CD4-positive, alpha-beta T cell treated with Interleukin-4 for 4 hours (primary cell): ENCODE measurements around the gene TMEM52.

Experiments
- DNase-seq: peaks from one replicate; pipeline ENCODE4 v3.0.0-alpha.2; 2020

TMEM52 gene

DNA sequence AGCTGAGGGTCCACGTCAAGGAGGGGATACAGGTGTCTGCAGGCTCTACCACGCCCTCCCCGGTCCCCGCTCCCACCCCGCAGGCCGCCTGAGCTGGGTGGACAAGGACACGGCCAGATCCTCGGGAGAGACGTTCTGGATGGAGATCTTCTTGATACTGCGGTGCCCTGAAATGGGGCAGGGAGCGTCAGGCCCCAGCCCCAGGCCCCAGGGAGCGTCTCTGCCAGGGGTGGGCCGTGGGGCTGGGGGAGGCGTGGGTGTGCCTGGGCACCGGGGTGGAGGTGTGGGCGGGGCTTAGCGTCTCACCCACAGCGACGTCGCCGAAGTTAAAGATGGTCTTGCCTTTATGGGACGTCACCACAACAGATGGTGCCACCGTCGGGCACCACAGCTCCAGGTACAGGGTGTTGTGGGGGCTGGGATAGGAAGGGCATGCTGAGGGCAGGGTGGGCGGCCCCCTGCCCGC is 7.3 kb upstream of the TMEM52 start:
- DNase-seq: no peak

DNA sequence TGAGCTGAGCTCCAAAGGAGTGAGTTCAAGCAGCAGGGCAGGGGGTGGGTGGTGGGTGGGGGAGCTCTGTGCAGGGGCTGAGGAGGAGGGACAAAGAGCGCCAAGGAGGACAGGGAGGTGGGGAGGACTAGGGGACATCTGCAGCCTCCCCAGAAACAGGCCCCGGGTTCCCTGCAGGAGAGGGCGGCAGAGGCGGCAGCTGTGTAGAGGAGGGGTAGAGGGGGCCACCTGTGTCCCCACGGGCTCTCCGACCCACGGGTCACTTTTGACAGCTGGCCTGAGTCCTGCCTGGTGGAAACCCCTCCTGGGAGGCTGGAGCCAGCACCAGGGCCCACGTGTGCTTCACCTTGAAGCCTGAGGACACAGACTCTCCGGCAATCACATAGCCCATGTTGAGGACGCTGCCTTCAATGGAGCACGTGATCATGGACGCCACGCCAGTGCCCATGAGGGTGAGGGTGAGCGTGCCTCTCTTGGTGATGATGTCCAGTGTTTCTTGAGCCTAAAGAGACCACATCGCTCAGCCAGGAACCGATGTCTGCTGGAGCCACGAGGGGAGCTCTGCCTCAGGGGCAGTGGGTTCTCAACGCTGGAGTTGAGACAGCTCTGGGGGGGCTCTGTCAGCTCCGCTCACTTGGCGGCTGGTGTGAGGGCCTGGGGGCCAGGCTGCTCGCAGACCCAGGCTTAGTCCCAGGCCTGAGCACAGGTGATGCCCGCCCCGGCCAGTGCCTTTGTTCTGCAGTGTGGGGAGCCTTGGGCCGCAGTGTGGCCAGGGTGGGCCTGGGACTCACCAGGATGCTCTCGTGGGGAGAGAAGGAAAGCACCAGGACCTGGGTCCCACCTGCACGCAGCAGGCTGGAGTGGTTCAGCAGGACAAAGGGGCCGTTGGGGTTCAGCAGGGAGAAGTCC is 6.6 kb upstream of the TMEM52 start:
- DNase-seq: no peak

DNA sequence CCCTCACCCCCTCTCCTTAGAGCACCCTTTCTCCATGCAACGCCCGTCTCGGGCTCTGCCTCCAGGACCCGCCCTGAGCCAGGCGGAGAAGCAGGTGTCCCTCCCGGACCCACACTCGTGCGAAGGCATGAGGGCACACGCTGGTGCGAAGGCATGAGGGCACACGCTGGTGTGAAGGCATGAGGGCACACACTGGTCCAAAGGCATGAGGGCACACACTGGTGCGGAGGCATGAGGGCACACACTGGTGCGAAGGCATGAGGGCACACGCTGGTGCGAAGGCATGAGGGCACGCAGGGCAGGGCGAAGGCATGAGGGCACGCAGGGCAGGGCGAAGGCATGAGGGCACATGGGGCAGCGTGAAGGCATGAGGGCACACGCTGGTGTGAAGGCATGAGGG is 5.8 kb upstream of the TMEM52 start:
- DNase-seq: no peak

DNA sequence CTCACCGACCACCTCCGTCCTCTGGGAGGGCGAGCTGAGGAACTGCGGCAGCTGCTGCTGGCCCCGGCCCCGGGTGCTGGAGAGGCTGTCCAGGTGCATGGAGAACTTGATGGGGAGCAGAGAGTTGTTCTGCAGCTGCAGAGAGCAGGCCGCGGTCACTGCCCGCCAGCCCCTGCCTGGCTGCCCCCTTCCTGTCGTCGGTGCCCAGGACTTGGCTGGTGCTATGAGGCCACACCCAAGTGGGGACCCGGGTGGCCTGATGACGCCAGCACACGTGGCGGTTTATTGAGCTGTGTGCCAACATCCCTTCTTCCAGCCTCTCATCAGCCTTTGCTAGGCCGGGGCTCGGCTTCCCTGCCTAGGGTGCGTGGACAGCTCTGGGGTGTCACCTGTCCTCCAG is 5.3 kb upstream of the TMEM52 start:
- DNase-seq: no peak

- DNase-seq: no peak
Observed at GRCh38 chr1:1922956-1923833, 4.1 kb upstream of the TMEM52 start.

- DNase-seq: no peak
Observed at GRCh38 chr1:1922702-1922955, 3.5 kb upstream of the TMEM52 start.

DNA sequence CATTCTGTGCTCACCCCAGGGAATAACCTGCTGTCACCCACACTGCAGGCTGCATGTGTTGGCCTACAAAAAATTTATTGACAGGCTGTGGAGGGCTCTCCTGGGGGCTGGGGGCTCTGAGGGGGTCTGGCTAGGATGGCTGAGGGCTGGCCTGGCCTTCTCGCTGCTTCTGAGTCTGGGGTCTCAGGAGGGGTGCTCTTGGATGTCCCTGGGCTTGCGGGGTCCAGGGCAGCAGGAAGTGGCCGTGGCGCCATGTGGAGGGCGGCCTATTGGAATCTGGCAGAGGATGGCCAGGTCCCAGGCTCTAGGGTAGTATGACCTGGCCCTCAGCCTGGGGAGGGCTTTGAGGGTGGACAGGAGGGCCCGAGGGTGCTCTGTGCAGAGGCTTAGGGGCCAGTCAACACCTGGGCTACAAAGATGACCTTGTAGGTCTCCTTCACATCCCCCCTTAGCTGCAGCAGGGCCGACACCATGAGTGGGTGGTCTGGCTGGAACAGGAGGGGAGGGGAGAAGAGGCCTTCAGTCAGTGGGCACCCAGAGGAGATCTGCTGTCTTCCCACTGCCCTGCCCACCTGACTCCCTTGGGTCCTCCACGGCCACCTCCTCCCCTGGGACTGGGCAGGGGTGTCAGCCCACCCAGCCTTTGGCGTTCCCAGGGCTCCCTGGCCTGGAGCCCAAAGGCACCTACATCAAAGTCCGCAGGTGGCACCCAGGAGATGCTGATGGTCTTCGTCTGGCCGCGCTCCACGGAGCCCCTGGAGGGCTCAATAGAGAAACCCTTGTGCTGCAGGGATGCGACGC is 3.0 kb upstream of the TMEM52 start:
- DNase-seq: no peak

- DNase-seq: no peak
Observed at GRCh38 chr1:1921459-1921862, 2.4 kb upstream of the TMEM52 start.

DNA sequence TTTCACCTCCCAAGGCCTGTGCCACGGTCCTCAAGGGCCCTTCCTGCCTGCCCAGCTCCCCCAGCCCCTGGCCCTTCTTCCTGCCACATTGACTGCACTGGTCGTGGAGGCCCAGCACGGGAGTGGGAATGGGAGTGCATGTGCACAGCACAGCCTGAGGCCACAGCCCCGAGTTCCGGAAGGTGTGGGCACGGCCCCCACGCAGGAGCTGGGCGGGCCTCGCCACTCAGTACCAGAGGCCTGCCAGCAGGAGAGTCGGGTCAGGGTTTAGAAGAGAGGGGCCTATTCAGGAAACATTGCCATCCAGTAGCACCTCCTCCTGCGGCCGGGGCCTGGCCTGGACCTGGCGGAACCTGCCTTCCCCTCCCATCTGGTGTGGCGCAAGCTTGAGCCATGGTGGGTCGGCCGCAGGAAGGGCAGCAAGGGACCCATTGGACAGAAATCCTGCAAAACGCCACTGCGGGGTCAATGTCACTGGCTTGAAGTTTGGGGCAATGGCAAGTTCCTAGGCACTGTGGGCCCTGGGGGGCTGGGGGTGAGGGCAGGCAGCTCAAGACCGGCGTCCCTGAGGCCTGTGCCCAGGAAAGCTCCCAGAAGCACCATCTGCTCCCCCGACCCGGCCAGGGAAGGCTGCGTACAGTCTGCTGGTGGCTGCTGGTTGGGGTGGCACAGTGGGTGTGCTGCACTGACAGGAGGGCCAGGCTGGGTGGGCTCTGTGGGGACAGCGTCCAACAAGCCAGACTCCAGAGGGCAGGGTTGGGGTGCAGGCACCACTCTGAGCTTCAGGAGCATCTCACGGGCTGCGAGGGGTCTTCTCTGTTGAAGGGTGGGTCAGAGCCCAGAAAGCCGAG is 1.8 kb upstream of the TMEM52 start:
- no peak for DNase-seq

- no peak for DNase-seq
Observed at GRCh38 chr1:1920057-1920607, 1.1 kb upstream of the TMEM52 start.

- DNase-seq: peak; percentile 98
Observed at GRCh38 chr1:1919304-1920056, 401 bp upstream of the TMEM52 start.

DNA sequence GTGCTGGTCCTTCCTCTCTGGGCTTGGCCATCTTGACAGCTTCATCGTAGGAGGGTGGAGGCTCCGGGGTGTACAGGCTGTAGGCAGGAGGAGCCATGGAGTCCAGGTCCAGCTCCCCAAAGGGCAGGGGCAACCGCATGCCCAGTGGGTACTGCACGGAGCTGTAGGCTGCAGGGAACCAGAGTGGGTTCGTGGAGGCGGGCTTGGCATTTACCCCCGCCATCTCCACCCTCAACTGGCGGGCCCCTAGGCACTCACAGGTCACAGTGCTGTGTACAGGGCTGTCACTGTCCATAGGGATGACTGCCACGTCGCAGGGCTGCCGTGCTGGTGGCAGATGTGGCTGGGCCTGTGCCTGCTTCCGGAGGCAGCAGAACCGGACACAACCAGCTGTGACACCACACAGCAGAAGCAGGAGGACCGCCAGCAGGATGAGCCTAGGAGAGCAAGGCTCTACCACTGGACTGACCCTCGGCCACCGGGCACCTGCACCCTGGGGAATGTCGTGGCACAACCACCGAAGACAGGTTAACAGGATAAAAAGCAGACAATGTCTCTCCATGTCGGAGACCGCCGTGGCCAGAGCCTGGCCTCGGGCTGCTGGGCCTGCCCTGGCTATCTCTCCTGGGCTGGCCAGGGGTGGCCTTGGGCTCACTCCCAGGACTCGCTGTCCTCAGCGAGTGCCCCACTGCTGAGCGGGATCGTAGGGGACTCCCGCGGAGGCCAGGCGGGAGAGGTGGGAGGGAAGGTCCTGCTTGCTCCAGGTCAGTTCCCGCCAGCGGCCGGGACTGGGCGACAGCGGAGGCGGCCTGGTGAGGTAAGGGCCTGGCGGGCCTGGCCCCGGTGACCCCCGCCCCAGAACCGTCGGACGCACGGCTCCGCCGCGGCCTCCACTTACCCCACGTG is 831 bp downstream of the TMEM52 start:
- no peak for DNase-seq

GRCh38 chr1:1917304-1917976 is 1.6 kb downstream of the TMEM52 start:
- no peak for DNase-seq

DNA sequence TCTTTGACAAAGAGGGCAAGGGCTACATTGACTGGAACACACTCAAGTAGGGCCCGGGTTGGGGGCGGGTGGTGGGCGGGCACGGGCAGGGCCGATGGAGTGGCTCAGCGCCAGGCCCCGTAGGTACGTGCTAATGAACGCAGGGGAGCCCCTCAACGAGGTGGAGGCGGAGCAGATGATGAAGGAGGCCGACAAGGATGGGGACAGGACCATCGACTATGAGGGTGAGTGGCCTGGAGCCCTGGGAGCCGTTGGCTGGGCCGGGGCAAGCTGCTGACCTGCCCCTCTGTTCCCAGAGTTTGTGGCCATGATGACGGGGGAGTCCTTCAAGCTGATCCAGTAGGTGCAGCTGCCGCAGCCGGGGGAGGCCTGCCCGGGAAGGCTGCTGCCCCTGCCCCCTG is 2.2 kb downstream of the TMEM52 start:
- DNase-seq: no peak

- no peak for DNase-seq
Observed at GRCh38 chr1:1915911-1916840, 2.9 kb downstream of the TMEM52 start.

DNA sequence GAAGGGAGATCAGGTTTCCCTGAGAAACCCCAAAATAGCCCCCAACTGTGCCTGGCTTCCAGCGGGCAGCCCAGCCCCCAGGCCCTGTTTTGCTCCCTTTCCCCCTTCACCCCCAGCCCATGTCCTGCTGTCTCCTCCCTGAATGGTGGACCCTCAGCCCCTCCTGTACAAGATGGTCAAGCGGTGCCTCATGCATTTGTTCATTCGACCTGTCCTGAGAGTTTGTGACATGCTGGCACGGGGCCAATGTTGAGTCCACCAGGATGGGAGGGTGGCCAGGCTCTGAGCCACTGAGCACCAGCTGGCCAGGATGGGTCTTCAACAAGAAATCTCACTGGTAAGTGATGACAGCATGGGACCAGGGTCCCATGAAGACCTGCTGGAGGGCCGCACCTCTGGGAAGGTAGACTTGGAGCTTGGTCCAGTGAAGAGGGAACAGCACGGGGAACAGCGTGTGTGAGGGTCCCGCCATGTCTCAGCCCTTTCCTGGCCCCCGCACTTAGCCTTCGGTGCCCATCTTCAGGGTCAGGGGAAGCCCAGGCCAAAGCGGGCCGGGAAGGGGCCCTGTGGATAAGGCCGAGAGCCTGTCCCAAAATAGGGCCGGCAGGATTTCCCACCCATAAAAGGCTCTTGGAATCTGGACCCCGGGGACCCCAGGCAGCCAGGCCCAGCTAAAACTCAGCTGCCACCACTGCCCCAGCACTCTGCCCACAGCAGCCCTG is 3.9 kb downstream of the TMEM52 start, which contains the start of gene CALML6:
CALML6 (plus strand) TSS at position 290 of the 722 bp plus-strand sequence; CDS start at position 311, 21 bp downstream.
- no peak for DNase-seq
